NCI-H2171 (cell line): ENCODE results near the gene MAP1LC3B.

Experiments used
- DNase-seq: peaks from one replicate; lab custom pipeline; 2025; lab: John Stamatoyannopoulos, UW

The MAP1LC3B gene

DNA sequence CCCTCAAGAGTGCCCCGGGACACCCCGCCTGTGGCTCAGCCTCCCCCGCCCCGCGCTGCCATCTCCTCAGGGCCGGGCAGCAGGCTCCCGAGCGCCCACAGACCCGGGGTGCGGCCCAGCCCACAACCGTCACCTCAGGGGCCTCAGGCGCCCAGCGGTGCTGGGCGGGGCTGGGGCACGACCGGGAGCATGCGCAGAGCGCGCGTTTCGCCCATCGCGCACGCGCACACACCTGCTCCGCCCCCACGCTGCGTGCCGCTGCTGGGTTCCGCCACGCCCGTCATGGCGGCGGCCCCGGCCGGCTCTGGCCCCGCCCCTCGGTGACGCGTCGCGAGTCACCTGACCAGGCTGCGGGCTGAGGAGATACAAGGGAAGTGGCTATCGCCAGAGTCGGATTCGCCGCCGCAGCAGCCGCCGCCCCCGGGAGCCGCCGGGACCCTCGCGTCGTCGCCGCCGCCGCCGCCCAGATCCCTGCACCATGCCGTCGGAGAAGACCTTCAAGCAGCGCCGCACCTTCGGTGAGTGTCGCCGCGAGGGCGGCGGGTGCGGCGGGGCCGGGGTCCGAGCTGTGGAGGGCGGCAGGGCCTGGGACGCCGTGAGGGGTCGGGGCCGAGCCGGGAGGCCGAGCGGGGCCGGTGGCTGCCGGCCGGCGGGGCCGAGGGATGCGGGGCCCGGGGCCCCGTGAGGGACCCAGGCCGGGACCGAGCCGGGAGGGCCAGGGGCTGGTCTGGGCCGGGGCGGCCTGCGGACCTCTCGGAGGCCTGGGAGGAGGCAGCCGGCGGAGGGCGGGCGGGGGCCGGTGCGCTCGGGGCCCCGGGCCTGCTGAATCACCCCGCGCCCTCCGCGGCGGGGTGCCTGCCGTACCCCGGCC is at the start of gene MAP1LC3B:
Gene MAP1LC3B (plus strand): TSS at position 387 of the 871 bp plus-strand sequence. CDS start 92 bp downstream, at position 479.
- DNase-seq = peak; percentile 94

DNA sequence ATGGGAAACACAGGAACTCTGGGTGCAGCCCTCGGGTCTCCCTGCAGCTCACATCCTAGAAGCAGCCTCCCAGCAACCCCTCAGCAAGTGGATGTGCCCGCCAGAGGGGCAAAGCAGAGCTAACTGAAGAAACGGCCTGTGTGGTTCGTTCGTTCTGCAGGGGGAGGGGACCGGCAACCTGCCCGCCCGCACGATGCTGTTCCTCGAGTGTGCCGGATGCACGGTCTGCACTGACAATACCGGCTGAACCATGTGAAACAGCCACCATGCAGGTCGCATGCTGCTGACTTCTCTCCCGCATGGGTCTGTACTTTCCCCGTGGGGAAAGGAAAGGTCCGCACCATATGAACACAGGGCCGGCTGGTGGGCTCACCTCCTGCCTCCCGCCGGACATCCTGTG is 49.6 kb upstream of the MAP1LC3B start:
- no peak for DNase-seq

DNA sequence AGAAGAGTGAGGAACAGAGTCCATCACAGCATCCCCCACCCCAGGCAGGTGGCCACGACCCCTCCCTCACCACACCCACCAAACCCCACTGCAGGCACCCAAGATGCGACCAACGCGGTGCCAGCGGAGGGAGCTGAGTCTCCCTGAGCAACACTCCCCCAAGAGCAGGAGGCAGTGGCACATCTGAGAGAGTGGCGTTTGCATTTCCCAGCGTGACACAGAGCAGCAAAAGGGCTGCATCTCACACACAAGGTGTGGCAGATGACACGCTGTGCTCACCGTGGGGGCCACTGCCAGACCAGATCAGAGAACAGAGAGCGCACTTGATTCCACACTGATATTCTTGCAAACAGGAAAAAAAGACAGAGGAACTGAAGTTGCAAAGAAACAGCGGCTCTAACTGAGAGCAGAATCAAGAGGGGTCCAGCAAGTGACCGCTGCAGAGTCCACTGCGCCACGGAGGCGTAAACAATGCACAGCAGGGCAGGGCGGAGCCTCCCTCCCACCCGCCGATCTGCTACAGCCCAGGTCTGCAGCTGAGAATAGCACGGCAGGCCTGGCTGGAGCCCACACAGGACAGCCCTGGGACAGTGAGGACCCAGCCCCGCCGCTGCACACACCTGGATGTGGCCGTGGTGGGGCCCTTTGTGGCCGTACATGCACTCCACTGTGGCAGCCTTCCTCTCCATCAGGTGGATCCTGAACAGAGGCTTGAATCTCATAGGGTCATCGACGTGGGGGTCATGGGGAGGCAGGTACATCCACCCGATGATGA is 49.0 kb upstream of the MAP1LC3B start:
- DNase-seq = no peak

DNA sequence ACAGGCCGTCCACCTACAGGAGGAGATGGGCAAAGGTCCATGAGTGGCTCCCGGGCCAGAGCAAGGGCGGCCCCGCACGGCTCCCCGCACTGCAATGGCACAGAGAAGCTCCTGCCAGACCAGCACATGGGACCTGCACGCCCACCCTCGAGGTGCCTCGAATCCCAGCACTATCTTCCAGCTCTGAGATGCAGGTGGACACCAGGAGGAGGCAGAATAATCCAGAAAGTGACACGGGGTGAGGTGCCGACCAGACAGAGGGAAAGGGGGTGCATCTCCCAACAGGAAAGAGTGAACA is 48.4 kb upstream of the MAP1LC3B start:
- no peak for DNase-seq

DNA sequence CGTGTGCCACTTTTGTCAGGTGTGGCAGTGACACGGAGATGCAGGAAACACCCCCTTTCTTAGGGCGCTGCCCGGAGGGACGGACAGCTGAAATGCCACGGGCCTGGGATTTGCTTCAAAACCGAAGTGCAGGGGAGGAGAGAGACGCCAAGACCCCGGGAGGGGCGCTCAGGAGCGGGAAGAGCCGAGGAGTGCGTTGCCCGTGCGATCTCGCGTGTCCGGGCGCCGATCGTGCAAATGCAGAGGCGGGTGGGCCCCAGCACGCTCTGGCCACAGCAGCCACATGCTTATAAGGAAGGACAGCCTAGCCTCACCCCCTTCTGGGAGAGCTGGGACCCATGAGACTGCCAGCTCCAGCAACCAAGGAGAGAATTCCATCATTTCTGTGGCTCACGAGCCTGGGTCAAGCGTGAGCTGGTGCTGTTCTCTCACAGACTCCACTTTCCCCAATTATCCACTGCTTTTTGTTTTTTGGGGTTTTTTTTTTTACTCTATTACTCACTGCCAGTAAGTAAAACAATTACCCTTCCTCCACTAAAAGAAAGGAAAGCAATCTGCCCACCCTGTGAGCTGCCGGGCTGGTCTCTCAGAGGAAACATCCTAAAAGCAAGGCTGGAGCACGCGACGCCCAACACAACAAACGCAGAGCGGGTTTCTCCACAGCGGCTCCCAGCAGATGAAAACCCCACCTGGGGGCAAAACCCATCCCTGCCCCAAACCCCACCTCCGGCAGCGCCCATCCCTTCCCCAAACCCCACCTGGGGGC is 47.8 kb upstream of the MAP1LC3B start:
- no peak for DNase-seq

DNA sequence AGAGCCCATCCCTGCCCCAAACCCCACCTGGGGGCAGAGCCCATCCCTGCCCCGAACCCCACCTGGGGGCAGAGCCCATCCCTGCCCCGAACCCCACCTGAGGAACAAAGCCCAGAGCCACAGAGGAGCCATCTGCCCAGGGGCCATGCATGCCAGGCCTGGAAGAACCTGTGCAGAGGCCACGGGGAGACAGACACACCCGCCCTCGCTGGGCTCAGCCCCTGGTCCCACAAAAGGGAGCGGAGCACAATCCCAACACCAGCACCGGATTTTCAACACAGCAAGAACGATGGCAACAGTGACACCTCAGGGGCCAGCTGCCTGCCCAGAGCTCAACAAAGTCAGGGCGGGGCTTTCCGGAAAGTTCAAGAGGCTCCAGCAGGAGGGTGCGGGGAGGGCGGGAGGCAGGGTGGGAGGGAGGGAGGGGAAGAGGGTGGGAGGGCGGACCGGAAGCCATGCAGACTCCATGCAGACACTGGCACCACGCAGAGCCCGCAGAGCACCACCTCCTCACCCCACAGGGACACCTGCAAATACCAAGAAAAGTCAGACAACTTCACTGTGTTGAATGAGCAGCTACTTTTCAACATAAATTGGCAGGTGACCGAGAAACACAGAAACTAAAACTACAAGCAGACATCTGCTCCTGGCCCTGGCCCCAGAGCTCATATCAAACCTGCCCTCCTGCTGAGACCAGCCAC is 47.1 kb upstream of the MAP1LC3B start:
- no peak for DNase-seq

DNA sequence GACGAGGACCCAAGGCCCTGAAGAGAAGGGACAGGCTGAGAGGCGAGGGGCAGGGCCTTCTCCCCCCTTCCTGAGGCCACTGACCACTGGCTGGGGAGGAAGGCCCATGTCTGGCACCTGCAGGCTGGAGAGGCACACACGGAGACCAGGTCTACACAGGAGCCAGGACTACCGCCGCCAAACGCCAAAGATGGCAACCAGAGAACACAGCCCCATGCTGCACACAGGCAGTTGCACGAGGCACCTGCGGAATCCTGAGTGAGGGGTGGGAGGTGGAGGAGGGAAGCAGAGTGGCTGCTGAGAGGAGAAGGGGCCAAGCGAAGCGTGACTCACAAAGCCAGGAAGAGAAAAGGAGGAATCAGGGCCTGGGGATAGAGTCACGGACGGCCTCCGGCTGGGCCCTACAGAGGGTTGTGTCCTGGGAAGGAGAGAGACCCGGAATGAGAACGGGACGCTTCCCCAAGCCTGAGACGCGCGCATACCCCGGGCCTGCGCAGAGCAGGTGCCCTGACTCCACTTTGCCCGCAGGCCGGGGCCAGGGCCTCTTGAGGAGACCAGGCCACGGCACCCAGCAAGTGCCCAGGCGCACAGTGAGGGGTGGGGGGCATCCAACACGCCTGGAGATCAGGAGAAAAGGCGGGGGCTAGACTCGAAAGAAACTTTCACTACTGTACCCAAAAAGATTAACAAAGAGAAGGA is 46.3 kb upstream of the MAP1LC3B start:
- no peak for DNase-seq

DNA sequence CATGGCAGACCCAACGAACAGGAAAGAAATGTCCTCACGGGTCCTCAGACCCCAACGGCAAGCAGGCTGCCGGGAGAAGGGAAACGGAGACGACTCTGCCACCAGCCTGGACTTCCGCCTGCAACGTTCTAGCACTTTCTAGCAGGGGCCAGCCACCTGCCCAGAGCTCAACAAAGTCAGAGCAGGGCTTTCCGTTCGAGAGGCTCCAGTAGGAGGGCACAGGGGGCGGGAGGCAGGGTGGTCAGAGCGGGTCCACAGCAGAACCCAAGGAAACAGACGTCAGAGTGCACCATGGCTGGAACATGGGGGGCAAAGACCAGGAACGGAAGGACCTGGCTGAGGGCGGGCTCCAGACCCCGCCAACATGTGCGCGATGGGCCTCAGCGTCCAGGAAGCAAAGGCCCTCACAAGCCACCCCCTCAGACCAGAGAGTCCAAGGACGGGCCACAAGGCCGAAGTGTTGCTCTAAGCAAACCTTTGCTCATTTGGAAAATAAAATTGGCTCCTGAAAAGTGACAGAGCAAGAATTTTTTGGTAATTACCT is 45.5 kb upstream of the MAP1LC3B start:
- no peak for DNase-seq

DNA sequence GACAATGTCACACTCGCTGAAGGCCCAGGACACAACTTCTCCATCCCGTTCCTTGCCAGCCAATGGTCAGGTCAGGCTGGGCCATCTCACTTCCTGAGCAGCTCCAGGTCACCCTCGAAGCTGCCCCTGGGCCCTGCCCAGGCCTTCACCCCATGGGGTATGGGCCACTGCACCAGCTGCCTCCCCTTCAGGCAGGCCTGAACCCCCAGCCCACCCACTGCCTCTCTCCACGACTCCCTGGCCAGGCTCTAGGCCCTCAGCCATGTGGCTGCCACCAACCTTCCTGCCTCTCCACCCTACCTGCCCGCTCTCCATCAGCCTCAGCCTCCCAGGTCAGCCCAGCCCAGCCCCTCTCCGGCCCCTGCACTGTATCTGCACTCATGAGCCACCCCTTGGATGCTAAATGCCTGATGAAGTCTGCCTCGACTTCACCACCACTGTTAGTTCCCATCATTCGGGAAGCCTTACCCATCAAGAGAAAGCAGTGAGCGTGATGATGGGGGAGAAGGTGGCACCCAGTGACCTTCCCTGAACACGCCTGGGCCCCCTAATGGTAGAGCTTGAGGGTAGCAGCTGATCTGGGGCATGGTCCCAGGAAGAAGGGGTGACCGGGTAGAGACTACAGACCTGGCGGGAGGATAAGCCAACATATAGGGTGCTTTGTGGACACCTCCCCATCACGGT is 44.1 kb upstream of the MAP1LC3B start:
- DNase-seq = no peak

DNA sequence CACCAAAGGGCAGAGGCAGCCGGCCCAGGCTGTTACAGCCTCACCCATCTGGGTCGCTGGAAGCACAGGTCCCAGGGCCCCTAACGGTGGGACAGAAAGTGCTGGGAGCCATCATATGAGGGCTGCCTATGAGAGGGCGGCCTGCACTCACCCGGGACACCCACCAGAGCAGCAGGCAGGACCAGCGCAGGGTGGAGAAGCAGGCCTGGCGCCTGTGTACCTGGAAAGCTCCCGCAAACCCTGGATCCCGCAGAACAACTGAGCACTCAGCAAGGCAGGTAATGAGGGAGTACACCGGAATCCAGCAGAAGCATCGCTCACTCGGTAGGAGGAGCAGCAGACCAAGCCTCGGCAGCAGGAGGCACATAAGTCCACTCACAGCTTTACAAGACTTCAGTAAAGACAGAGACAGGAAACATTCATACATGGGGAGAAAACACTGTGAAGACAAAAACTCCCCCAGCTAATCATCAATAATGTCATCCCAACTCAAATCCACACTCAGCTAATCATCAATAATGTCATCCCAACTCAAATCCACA is 43.4 kb upstream of the MAP1LC3B start:
- no peak for DNase-seq

DNA sequence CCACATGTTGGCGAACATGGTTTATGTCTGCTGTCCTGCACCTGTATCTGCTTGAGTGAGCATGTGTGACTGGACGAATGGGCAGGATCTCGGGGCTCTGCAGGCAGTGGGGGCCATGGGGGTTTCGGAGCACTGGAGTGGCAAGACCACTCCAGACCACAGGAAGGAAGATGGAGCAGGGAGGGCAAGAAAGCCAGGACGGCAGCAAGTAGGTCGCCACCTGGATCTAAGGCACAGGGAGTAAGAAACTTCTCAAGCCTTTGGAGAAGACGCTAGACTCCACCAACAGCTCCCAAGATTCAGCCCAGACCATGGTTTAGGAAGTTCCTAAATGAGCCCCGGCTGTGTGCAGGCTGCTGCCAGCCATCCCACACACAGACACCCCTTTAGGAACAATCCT is 42.1 kb upstream of the MAP1LC3B start:
- DNase-seq = no peak

DNA sequence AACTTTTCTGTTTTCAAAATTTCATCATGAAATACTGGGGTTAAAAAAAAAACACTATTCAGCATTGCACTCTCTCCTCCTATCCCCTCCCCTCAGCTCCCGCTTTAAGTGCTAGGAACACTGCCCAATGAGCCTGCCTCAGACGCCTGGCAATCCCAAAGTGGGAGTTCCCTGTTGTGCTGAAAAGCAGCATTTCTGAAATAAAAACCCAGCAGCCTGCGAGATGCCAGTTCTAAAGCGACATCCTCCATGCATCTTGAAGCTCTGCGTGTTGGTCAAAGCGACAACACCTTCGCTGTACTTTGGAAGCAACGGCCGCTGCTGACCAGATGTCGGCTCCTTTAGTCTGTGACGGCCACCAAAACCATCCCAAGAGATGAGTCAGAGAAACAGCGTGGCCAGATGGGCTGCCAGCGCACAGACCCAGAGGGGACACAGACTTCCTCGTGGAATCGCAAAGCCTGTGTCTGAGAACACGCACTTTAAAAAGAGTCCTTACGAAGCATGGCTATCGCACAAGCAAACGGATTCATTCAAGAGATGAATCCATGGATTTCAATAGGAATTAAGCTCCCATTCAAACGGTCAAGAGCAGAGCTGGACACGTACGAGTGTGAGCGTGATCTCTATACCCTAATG is 41.3 kb upstream of the MAP1LC3B start:
- no peak for DNase-seq

DNA sequence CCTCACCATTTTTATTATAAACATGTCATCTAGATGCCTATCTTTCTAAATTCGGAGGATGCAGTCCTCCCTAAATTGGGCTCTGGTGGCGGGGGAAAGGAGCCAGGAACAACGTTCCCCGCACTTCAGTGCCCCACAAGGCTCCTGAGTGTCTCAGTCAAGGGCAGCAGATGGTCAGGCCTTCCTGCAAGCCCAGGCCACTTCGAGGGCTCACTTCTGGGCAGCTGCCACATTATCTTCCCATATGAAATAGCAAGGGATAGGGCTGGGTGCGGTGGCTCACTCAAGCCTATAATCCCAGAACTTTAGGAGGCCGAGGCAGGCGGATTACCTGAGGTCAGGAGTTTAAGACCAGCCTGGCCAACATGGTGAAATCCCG is 40.8 kb upstream of the MAP1LC3B start:
- DNase-seq = no peak

DNA sequence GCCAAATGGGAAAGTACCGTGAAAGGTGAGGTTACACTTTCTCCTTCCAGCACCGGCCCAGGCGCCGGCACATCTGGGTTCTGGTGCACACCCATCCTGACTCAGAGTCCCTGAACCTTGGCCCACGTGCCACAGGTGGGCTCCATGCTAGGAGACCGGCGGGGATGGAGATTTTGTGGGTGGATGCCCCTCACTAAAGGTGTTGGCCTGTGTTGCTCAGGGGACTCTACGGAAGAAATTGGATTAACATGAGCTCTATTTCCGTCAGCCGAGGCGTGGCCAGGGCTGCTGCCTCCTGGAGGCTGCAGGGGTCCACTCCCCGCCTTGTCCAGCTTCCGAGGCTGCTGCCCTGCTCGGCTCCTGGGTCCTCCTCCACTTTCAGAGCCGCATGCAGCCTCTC is 39.3 kb upstream of the MAP1LC3B start:
- no peak for DNase-seq

DNA sequence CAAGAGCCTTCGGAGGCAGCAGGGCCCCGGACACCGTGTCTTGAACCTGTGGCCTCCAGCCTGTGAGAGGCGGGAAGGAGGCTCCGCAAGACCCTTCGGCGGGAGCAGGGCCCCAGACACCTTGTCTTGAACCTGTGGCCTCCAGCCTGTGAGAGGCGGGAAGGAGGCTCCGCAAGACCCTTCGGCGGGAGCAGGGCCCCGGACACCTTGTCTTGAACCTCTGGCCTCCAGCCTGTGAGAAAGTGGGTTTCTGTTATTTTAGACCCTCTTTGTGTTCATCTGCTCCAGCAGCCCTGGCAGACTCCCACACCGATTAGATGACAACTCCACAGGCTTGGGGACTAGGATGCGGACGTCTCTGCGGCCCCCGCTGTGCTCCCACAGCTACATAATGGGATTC is 38.5 kb upstream of the MAP1LC3B start:
- DNase-seq = no peak

DNA sequence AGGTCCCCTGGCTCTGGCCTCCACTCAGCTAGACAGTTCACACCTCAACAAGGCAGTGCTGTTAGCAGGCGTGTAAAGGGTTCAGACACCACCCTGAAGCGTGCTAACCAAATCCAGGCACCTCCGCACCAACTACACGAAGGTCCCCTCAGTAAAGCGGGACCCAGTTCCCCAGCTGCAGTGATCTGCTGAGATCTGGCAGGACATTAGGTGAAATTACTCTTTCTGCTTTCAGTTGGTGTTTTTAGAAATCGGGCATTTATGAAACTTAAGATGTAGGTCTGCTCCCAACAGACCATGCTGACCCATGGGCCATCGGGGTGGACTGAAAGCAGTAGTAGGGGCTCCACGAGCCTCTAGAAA is 35.7 kb upstream of the MAP1LC3B start:
- no peak for DNase-seq

DNA sequence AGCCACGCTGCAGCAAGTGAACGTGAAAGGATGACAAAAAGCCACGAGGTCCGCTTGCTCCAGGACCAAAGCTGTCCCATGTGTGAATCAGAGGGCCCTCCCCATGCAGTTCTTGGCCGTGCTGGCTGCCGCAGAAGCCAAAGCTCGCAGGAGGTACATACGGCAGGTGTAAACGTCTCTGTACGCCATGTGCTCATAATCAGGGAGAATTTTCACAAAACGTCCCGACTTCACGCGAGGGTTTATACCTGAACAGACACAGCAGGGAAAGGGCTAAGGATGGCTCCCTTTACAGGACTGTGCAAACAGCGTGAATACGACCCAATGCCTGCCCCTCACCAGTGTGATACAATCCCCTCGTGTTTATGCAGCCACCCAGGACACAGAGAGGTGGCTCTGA is 33.9 kb upstream of the MAP1LC3B start:
- DNase-seq = no peak

DNA sequence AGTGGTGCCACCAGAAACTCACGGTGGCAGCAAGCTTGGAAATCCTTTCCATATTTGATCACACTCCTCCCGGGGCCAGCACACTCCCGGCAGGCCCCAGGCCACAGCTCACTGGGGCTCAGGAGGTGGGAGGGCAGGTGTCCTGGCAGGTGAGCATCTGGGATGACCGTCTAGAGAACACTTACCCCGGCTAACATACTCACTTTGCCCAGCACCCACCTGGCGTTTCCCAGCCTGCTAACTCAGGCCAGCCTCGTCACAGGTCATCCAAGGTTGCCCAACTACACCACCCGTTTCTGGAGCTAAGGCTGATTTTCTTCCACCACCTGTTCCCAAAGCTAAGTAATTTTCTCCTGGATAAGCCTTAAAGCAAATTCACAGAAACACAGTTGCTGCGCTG is 33.4 kb upstream of the MAP1LC3B start:
- DNase-seq = no peak

DNA sequence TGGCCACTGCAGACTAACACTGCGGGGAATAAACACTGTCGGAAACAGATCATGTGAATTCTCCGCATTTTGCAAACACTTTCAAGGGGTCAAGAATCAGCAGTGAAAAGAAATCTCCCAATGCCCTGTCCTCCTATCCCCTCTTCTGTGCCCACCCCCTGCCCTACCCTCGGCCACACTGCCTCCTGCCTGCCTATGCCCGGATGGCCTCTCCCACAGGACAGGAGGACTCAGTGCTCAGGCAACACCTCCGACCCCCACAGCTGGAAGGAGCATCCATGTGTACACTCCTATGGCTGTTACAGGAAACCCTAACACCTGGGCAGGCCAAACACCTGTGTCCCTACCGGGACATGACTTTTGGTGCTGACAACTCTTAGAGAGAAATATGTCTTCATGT is 33.0 kb upstream of the MAP1LC3B start:
- no peak for DNase-seq
